SW480 (cell line): ENCODE measurements around the gene RBBP8NL.

Experiments used
- DNase-seq: peaks from one replicate; pipeline ENCODE4 v3.0.0-alpha.2; 2016; ENCODE audit warnings: low spot score

RBBP8NL gene, protein sequence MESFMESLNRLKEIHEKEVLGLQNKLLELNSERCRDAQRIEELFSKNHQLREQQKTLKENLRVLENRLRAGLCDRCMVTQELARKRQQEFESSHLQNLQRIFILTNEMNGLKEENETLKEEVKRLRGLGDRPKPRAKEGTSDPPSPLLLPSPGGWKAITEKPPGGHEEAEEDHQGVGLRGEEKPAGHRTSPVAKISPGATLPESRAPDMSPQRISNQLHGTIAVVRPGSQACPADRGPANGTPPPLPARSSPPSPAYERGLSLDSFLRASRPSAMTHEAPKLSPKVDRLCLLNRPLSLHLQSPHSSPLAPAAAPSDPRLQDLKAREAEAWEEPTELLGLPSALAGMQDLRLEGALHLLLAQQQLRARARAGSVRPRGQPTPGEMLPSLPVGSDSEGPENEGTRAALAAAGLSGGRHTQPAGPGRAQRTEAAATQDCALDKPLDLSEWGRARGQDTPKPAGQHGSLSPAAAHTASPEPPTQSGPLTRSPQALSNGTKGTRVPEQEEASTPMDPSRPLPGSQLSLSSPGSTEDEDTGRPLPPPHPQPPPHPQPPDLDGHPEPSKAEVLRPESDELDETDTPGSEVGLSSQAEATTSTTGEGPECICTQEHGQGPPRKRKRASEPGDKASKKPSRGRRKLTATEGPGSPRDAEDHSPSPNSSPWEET

DNA sequence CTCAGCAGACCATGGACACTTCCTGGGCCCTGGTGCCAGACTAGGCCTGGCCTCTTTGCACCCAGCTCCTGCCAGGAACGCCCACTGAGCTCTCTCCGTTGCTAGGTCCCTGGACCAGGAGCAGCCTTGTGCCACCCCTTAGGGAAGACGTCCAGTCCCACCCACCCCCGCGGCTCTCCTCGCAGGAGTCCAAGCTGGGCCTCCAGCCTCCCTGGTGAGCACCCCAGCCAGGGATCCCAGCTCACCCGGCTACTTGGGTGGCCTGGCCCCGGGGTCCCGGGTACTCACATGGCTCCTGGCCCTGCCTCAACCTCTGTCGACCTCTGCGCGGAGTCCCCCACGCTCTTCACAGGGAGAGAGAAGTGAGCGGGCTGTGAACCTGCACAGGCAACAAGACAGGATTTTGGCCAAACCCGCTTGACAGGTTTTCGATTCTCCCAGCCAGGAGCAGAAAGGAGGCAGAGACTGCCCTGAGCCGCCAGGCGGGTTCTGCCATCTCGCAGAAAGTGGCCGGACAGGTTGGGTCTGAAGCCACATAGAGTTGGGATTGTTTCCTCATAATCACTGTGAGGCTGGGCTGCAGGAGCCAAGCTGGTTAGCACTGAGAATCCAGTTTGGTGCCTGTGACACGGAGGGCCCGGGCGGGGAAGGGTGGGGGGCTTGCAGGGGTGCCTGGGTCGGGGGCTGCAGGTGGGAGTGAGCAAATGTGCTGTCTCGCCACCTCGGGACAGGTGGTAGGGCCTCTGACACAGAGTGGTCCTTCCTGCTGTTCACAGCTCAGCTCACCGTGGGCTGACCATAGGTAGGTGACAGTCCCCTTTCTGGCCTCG is at the start of gene RBBP8NL:
Gene RBBP8NL (minus strand): TSS at position 368 of the 830 bp plus-strand sequence. CDS start 7,892 bp downstream, outside the sequence.
- peak; percentile 33 for DNase-seq

DNA sequence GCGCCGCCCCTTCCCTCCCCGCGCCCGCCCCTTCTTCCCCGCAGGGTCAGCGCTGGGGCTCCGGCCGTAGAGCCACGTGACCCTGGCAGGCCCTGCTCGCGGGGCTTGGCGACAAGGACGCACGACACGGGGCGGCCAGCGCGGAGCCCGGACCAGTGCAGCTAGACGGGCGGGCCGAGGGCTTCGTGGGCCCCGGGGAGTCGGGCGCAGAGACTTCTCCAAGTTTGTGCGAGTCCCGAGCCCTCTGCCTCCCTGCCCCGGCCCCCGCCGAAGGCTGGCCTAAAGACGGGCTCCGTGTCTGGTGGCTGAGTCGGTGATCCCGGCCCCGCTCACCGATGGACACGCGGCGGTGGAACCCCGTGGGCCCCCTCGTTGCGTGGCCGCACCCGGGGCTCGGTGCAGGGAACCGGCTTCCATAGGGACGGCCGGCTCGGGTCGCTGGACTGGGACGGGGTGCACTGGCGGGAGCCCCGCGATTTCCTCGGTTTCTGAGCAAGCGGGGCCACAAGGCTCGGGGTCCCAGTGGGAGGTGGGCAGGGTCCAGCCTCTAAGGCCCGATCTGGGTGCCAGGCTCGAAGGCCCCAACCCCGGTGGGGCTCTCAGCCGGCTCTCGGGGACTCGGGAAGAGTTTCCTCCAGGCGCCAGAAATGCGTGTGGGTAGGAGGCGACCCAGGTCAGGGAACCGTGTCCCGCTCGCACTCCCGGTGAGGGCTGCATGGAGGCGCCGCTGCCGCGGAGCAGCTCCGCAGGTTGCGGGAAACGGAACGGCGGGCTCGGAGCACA is 48.9 kb upstream of the RBBP8NL start:
- DNase-seq = no peak

DNA sequence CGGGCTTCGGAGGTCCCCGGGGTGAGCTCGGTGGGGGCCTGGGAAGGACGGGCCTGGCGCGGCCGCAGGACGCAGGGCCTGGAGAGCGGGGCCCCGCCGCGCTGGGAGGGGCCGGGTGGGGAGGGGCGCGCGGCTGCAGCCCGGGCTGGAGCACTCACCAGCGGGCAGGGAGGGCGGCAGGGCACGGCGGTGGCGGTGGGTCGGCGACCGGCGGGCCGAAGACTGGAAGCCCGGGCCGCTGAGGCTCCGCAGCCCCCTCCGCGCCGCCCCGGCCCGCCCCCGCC is 48.4 kb upstream of the RBBP8NL start, which contains the start of gene GATA5:
Gene GATA5 (minus strand): TSS at position 224 of the 284 bp plus-strand sequence. CDS start 474 bp downstream, outside the sequence.
- no peak for DNase-seq

DNA sequence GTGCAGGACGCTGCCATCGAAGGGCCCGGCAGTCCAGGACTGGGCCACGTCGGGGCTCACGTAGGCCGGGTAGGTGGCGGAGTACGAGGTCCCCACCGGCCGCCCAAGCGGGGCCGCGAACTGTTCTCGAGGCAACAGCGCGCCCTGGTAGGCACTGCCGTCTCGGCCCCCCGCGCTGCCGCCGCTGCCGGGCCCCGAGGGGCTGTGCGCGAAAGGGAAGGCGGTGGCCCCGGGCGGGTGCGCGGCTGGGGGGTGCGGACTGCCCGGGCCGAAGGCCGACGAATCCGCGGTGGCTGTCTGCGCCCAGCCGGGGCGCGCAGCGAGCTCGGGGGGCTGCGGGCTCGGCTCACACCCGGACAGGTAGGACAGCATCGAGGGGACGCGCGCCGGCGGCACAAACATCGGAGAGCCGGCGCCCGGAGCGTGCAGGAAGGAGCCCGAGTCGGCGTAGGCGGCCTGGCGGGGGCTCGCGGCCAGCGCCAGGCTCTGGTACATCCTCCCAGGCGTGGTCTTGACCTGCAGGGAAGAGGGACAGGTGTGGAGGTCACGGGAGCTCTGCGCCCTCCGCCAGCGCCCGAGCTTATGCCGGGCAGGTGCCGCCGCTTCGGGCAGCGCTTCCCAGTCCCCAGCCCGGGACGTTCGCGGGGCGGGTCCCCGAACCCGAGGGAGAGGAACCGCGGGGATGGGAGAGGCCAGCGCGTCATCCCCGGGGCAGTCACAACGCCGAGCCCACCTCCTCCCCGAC is 47.9 kb upstream of the RBBP8NL start:
- DNase-seq = no peak

DNA sequence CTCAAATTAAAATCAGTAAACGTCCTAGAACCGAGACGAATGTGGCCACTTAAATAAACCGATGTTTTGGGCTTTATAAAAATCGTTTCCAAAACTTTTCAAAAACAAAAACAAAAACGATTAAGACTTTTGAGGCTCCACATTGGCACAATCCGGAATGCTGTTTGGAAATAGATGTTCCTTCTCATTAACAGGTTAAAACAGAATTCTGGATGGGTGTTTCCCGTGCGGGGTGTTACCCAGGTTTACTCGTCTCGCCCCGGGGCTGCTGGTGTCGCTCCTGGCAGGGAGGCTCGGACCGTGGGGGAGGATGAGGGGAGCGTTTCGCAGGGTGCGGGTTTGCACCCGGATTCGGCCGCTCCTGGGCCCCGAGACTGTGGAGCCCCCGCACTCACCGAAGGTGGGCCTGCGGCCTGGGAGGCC is 47.3 kb upstream of the RBBP8NL start:
- DNase-seq = no peak

DNA sequence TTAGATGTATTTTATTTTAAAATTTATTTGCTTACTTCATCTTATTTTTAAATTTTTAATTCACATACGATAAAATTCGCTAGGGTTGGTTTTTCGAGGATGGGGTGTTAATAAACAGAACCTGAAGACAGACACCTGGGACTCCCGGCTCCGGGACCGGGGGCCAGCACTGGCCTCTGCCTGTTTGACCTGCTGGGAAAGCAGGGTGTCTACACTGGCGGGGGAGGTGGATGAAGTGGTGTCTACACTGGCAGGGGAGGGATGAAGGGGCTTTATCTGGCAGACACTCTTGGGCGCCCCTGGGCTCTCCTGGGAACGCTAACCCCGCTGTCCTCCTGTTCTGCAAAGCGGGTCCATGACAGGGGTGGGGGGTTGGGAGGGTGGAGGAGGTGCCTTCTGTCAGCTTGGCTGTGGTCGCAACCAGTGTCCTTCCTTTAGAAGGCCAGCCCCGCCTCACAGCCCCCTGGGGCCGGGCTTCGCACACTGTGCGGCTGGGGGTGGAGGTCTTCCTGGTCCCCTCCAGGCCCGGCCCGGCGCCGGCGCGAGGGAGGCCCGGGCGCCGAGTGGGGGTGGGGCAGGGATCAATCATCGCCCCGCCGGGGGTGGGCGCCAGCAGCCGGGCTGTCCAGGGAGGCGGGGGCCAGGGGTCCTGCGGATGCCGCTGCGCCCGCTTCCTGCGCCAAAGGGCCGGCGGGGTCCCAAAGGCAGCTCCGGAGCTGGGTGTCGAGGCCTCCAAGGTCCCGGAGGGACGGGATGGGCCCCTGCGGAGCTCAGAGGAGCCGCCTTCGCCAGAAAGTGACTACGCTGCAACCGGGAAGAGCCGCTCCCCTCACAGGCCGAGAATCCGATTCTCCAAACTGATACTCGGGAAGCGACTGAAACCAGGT is 46.6 kb upstream of the RBBP8NL start:
- DNase-seq = no peak

DNA sequence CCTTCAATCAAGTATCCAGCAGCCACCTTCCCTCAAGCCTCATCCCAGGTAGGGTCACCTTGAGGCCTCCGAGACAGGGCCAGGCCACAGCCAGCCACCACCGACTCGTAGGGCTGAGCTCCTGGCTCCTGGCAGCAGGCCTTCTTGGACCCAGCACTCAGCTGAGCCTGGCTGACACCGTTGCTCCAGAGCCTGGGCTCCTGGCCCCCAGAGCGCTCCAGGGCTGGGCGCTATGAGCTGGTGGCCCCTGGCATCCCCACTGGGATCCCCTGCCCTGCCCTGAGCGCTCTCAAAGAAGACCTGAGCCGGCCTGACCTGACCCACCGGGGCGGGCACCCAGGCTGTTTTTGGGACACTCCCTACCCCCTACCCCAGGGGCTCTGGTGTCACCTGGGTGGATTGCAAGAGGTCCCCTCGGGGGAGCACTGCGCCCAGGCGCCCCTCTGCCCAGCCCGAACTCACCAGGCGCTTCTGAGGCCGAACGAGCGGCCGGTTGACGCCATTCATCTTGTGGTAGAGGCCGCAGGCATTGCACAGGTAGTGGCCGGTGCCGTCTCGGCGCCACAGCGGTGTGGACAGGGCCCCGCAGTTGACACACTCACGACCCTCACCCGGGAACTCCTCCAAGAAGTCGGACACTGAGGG is 45.7 kb upstream of the RBBP8NL start:
- no peak for DNase-seq

DNA sequence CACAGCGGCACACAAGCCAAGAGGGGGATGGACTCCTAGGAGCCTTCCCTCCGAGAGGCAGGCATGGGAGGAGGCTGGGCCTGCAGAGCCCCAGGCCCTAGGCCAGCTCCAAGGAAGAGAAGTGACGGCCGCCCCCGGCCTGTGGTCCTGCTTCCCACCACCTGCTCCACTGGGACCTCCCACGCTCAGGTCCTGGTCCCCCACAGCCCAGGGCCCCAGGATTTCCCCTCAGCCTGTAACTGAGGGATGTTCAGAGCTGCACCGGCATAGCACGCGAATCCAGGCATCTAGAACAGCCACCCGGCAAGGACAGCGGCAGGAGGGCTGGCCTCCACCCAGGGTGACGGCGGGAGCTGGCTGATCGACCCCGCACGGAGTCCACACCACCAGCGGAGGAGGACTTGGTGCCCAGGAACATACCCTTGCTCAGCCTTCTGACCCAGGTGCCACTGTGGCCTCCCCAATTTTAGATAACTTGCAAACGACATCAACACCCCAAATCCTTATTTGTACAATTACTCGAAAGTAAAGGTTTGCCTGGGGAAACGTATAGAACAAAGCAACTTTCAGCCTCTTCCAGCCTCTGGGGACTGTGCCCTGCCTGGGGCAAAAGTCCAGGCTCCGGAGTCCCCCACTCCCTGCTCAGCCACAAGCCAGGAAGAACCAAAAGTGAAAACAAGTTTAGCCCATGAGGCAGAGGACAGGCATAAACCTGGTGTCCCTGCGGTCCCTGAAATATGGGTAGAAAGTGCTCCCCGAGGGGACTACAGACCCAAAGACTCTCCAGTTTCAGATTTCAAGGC is 45.0 kb upstream of the RBBP8NL start:
- no peak for DNase-seq

DNA sequence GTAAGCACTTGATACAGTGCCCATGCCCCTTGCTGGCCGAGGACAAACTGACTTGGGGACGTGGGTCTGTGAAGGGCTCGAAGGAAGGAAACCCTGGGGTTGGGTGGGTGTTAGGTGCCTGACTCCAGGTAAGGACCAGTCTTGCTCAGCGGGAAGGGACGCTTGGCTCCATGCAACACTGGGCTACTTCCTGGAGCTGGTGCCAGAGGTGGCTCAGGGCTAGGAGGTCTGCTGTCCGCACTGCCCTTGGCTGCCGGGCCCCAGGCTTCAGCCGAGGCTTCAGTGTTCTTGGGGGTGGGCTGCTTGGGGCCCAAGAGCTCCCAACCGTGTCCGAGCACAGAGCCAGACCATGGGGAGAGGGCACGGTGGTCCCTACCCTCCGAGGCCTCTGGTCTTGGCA is 43.1 kb upstream of the RBBP8NL start:
- DNase-seq = no peak

DNA sequence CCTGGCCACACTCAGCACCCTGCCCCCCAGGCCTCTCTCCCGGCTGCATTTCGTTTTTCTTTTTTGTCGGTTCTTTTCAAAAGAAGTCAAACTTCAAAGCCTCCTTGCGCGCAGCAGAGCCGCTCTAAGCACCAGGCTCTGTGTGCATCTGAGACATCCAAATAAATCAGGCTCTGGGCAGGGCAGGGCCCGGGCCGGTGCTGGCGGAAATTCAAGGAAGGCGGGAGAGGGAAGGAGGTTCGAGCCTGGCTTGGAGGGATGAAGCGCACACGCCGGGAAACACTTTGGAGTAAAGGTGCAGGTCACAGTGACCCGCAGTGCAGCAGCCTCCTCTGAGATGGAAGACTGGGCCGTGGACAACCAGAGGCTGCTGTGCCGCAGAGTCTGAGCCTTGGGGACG is 42.7 kb upstream of the RBBP8NL start:
- DNase-seq = no peak

DNA sequence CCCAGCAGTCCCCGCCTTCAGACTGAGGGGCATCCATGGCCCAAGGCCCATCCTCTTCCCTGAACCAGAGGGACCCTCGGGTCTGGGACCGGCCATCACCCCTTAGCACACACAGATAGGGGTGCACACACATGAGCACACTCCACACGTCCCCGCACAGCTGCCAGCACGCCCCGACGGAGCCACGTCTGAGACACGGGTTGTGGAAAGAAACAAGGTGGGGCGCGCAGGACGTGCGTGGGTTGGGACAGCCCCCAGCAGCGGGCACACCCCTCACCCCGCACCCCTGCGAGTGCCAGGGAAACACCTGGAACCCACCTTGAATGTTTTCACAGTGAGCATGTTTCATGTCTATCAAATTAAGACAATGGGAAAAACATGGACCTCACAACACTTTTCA is 42.0 kb upstream of the RBBP8NL start:
- DNase-seq = no peak

DNA sequence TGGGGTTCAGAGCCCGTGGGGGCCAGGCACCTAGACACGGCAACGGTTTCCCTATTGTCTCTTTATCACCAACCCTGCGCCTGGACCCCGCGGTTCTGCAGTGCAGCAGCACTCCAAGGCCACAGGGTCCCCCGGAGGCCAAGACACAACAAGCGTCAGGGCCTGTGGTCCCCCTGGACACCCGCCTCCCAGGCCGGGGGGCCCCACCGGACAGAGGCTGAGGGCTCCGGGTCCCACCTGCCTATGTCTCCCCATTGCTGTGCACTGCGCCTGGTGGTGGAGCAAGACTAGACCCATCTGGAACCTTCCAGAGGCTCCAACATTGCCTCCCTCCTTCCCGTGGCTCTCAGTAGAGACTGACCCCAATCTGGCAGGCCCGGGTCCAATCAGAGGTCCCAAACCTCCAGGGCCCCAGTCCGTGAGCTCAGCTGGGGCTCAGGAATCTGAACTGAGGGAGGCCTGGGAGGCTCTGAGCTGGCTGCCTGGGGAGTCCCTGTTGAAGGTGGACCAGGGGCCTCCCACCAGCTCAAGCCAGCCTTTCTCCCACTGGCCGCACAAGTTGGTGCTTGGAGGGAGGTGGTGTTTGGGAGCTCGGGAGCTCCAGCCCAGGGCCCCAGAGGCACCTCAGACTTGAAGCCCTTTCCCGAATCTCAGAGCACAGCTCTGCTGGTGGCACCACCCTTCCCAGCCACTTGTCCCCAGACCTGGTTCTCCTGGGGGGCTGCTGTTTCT is 39.6 kb upstream of the RBBP8NL start:
- no peak for DNase-seq

DNA sequence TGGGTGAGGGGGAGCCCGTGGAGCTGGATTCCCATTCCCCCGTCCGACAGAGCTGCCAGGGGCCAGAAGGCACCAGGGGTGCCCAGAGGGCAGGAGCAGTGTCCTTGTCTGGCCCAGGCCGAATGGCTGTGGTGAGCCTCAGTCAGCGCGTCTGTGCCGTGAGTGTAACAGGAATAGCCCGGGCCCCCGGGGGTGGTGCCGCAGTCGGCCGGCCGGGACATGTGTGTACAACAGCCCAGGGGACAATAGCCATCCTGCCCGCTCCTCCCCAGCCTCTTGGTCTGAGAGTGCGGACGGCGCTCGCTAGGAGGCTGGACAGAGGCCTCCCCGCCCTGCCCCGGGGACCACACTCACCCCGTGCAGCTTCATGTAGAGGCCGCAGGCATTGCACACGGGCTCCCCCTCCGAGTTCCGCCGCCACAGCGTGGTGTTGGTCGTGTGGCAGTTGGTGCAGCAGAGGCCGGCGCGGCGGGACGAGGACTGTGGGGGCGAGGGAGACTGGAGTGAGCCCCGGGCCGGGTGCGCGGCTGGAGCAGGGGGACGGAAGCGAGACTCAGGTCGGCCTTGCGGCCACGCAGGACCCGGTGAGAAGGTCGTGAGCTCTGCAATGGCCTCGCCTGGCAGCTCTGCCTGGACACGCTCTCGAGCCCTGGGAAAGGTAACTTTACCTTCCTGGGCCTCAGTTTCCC is 38.9 kb upstream of the RBBP8NL start:
- DNase-seq = no peak

DNA sequence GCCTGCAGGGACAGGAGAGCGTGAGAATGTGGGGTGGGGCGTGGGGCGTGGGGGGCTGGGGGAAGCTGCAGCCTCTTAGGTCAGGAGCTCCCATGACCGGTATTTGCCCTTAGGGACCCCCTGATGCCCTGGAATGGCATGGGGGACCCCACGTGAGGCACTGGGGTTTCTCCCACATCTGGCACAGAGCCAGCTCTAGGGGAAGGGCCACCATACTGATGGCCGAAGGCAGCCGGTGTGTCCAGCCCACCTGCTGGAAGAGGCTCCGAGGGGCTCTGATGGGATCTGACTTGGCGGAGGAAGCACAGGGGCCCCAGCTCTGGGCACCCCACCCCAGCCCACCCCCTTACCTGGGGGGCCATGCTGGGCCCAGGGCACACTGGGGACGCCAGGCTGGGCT is 37.7 kb upstream of the RBBP8NL start:
- no peak for DNase-seq

DNA sequence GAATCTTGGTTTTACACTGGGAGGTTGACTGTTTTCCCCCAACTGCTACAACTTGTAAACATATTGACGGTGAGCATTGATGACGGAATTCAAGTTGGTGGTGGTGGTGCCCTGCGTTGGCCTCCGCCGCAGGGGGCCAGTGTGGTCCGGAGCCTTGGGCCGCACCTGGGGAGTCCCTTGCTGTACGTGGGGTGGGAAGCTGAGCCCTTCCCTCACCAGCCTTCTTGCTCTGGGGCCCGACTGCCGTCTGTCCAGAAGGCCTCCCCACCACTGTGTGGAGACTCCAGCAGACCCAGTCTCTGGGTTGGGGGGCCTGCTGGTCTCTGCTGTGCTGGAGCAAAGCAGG is 37.1 kb upstream of the RBBP8NL start:
- DNase-seq = no peak

DNA sequence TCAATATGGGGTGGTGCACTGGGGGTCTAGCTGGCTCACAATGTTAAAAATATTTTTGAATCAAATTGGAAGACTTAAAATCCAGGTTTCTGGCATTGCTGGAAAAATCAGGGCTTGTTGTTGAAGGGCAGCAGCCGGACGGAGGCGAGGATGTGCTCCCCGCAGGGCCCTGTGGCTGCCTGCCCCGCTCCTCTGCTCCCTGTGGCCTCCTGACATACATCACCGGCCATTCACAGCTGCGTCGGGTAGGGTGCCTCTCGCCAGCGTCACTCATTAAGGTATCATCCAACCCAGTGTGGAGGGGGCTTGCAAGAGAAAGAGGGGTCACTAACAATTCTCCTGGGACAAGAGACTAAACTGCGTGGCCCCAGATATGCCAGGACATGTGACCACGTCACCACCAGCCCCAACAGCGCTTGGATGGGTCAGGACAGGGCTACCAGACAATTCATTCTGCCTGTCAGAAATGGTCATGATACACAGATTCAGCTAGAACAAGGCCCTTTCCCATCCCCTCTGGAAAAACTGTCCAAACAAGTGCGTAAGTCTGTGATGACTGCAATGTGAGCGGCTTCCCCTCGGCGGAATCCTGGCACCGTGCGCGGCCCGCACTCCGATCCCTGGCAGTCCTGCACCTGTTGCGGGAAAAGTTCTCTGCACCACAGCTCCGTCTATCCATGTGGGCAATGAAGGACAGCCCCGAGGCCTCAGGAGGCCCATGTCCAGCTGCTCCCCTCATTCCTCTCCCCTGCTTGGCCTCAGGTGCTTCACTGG is 36.5 kb upstream of the RBBP8NL start:
- DNase-seq = no peak
